NCI-H345 treated with DMSO at 0.1 percent for 48 hours (cell line): Measurements from ENCODE around the gene ASTL.
"Not testable (repeated sequence)": the region's sequence is repeated elsewhere in the genome, so short reads cannot be mapped to it uniquely, and the experiment has no call there.

ENCODE experiments used
- DNase-seq: peaks from one replicate; lab custom pipeline; 2025; ENCODE audit not compliant: unreplicated experiment; lab: John Stamatoyannopoulos, UW

ASTL gene

DNA sequence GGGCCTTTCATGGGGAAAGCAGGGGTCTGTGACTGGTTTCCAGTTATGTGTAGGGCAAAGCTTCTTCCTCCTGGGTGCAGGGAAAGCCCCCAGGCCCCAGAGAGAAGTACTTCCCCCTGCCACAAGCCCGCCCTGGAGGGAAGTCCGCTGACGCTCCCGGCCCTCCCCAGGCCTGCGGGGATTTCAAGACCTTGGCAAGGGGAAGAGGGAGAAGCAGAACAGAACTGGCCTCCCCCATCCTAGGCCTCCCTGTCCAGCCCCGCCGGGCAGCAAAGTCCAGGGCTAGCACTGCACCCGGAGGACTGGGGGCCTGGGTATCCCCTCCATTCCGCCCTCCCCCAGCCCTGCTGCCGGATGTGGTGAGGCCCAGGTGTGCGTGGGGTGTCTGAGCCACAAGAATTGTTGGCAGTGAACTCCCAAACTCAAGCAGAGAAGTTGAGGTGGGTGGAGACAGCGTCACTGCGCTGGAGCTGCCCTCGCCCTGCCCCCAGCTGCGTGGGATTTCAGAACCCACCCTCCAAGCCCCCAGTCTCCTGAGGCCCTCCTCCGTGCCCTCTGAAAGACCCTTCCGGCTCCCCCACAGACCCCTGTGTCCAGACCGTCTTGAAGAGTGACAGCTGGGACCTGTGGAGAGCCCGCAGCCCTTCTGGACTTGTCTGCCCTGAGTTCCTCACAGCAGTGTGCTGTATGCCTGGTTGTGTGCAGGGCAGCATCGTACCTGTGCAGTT lies 8.0 kb upstream of the ASTL start:
- DNase-seq, result no peak

DNA sequence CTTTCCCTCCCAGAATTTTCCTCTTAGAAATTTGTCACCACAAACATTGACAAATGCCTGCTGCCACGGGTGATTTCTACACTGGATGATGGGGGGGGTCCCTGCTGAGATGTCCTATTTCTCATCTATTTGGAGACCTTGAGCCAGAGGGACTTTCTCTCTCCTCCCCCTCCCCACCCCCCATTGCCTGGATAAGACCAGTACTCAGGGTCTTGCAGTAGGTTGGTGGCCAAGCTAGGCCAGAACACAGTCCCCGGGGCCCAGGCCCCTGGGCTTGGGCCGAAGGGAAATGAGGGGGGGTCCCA lies 7.5 kb upstream of the ASTL start:
- DNase-seq, result no peak

DNA sequence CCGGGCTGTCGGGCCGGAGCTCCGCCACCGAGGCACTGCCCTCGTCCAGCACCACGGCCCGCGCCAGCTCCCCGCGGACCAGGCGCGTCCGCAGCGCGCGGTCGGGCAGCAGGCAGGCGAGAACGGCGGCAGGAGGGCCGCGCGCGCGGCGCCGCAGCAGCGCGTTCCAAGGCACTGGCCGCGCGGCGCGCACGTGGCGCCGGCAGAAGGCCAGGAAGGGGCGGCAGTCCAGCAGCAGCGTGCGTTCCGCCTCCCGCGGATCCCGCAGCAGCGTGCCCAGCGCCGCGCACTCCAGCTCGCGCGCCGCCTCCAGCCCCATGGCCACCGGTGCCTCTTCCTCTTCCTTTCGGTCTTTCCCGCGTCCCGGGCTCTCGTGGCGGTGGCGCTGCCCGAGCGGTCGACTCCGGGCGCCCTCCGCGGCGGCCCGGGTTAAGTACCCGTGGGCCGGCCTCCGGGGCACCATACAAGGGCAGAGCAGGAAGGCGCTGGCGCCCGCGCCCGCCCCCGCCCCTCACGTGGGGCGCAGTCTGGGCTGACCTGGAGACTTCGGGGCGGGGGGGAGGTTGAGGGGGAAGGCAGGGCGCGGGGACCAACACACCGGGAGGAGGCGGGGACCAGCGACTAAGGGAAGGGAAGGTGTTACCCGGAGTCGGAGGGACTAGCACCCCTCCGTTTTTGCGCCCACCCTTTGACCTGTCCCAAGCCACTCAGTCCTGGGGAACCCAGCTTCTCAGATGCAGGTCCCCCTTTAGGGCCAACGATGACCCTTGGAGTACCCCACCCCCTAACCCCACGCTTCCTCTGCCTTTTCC lies 6.9 kb upstream of the ASTL start, which contains the start of gene DUSP2:
DUSP2 (minus strand) TSS at position 405 of the 812 bp plus-strand sequence; CDS start at position 319, 86 bp downstream.
- DNase-seq, result no peak

DNA sequence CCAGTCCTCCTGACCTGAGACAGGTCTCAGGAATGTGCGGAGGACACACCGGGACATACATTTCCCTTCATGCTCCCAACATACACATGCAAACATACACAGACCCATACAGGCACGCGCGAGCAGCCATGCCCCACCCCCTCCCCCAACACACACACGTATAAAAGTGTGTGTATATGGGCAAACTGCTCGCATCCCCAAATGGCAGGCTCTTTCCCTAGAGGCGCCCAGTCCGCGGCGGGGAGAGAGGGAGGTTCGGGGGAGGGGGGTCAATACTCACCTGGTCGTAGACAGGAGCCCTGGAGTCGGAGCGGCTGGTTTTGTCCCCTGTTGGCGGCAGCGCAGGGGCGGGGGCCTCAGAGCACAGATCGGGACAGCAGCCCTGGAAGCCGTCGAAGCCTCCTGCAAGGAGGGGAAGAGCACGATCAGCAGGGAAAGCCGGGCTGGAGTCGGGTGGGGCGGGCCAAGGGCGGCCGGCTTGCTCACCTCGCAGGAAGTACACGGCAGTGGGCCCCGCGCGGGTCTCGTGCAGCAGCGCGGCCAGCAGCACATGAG lies 6.3 kb upstream of the ASTL start:
- no peak for DNase-seq

DNA sequence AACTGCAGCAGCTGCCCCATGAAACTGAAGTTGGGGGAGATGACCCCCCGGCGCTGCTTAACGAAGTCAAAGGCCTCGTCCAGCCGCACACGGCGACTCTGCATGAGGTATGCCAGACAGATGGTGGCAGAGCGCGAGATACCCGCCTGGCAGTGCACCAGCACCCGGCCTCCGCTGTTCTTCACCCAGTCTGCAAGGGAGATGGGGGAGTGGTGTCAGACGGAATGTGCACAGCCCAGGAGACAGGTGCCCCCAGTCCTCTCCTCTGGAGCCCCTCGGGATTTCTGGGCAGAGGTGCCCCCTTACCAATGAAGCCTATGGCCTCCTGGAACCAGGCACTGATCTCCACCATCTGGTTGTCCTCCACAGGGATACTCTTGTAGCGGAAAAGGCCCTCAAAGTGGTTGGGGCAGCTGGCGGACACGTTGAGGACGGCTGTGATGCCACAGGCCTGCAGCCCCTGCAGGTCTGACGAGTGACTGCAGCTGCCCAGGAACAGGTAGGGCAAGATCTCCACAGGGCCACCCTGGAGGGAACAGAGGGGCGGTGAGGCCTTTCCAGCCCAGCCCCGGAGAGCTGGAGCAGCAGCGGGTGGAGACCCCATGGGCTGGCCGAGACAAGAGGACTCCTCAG lies 5.7 kb upstream of the ASTL start:
- no peak for DNase-seq

DNA sequence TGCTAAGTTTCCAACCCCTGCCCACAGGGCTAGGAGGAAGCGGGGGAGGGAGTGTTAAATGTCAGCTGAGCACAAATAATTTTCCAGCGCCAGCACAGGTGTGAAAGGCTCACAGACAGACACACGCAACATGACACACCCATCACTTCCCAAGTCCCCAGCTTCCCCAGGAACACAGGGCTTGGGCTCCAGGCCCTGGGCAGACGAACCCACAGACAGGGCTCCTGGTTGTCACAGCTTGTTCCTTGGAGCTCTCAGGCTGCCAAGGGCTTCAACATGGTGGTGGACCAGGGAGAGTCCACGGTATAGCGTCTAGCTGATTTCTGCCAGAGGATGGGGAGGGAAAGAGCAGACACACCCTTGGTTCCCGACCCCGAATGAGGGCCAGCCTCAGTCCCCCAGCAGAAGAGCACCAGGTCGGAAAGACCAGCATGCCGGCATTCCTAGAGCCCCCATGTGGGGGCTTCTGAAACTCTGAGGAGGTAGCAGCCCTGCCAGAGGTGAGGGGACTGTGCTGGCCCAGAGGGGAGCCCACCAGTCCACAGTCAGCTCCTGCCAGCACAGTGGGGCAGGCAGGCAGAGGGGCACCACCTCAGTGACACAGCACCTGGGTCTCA lies 5.0 kb upstream of the ASTL start:
- DNase-seq, result no peak

DNA sequence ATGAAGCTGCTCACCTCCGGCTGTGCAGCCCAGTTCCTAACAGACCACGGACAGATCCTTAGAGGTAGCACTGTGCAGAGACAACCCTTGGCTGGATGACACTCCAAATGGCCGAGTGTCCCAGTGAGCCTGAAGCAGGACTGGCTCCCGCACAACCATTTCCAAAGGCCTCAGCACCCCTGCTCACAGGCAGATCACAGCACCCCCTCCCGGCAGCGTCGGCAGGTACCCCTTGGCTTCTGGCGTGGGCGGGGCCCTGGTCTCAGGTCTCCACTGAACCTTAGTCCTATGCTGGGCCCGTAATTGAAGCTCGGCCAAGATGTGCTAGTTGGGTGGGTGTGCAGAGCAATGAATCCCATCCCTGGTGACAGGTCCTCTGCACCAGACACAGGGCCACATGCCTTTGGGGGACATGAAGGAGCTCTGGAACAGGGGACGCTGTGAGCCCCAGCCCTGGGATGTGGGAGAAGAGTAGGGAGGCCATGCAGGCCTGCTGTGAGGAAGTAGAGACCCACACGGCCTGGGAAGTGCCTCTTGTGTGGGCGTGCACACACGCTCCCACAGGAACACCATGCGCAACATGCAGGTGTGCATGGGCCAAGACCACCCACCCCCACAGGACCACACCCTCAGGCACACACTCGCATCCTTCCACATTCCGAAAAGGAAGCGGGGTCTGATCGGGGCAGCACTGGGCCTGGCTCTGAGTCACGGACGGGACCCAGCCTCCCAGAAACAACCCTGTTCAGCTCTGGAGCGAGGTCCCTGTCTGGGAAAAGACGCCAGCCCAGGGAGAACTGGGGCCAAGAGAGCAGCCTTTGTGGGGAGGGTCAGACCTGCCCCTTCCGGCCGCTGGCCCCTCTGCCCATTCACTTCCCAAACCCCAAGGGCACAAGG lies 4.2 kb upstream of the ASTL start:
- no peak for DNase-seq

DNA sequence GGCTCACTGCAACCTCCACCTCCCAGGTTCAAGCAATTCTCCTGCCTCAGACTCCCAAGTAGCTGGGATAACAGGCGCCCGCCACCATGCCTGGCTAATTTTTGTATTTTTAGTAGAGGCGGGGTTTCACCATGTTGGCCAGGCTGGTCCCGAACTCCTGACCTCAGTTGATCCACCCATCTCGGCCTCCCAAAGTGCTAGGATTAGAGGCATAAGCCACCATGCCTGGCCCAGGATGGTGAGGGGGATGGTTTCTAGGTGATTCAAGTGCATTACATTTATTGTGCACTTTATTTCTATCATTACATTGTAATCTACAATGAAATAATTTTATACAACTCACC lies 3.3 kb upstream of the ASTL start:
- DNase-seq, result not testable (repeated sequence)

DNA sequence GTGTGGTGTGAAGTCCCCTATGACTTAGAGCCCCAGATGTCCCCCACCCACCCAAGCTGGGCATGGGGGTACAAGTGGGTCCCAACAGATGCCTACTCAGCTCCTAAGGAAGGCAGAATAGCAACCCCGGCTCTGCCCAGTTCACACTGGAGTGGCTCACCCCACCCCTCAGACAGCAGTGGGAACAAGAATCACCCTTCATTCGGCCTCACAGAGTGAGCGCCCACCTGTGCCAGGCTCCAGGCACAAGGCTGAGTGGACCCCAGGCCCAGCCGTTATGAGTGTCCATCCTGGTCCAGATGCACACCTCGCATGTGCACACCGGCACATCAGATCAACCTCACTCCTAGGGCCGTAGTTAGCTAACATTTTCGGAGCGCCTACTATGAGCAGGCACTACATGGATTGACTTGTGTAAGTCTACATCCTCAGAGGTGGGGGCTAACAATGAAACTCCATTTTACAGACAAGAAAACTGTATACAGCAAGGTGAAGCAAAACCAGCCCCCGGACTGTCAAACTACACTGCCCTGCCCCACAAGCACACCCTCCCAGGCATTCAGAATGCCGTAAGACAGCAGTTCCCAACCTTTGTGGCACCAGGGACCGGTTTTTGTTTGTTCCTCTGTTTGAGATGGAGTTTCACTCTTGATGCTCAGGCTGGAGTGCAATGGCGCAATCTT lies 2.8 kb upstream of the ASTL start:
- DNase-seq, result no peak

DNA sequence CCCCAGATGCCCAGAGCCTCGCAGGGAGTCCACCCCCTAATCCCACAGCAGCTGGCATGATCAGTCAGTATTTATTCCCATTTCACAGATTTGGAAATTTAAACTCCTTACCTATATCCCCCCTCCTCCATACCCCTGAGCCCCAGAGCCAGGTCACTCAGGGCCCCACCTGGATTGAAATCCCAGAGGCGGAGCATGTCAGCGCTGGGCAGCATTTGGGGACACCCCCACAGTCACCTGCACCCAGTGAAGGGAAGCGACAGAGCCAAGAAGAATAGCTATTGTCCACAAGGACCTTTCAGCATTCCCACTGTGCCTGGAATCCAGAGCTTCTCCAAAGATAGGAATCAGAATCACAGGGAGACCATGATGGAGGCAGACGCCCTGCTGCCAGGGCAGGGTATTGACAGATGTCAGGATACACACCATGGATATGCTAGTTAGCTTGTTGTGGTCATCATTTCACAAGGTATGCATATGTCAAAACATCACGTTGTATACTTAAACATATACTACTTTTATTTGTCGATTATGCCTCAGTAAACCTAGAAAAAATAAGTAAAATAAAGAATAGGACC lies 968 bp upstream of the ASTL start:
- DNase-seq, result no peak

DNA sequence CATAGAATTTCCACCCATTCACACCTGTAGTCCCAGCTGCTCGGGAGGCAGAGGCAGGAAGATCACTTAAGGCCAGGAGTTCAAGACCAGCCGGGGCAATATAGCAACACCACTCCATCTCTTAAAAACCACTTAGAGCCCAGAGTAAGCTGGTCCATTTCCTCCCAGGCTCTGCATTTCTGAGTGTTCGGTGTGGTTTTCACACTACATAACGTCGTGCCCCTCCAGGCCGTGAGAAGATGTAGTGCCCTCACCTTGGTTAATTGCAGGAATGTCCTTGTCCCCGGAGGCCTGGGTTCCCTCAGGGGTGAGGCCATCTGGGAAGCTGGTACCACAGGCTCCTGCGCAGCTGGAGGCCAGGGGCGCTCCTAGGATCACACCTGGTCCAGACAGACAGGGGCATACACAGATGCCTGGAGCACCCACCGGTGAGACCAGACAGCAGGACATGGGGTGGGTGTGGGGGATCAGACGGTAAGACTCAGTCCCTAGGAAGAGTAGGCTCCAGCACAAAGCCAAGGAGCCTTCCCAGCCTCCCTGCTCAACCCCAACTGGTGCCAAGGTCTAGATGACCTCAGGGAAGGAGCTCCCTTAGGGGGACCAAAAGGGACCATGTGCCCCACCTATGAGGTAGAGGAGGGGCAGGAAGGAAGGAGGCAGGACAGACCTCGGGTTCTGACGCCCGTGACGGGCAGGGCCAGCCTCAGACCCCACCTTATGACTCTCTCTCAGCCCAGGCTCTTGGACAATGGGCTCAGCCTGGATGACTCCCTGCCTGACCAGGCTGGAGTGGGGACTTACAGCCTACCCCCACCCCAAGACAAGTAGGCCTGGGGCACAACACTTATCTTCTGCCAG lies 752 bp downstream of the ASTL start:
- DNase-seq, result no peak

DNA sequence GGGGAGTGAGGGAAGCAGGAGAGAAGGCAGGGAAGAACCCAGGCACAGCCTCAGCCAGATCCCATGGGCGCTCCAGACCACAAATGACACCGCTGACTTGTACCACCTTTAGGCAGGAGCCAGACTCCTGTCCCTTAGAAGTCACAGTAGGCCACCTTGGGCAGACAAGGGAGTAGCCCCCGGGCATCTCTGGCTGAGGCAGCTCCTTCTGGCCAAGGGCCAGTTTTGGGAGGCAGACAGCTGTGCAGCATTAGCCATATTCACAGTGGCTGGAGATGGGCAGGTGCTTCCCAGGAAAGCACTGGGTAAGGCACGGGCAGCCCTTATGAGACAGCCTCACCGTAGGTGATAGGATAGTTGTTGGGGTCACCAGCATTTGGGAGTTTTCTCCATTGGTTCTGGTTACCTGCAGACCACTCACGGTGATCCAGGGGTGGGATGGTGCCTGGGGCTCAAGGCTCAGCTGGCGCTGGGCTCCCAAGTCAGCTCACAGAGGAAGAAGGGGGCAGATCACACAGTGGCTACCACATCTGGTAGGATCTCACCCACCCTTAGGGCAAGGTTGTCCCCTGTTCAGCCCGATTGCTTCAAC lies 2.1 kb downstream of the ASTL start:
- DNase-seq, result no peak

DNA sequence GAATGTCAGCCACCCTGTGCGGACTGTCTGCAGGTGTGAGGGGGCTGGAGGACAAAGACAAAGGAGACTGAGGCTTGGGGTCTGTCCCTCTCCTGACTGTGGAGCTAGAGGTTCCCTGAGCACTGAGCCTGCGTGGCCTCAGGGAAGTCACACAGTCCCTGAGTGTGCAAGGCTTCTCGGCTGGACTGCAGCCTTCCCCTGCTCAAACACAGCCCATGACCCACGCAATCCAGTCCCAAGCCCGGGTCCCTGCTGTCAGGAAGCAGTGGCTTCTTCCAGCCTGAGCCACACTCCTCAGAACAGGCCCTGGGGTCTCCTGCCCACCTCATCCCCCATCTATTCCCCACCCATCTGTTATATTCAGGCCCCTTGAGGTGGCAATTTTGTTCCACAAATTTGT lies 2.7 kb downstream of the ASTL start:
- DNase-seq, result no peak

DNA sequence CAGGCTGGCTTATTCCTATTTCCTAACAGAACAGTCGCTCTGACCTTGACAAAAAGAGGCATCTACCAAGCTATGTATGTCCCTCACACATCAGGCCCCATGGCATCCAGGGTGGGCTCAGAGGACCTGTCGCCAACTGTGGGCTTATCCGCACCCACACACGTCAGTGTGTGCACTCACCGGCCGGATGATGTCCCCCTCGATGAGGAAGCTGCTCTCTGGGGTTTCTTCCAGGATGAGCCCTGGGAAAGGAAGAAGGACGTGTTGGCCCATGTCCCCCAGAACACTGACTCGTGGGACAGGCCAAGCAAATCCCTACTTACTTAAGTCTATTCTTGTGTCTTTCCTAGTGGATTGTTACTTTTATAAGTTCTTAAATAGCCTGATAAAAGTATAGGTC lies 3.1 kb downstream of the ASTL start:
- no peak for DNase-seq

DNA sequence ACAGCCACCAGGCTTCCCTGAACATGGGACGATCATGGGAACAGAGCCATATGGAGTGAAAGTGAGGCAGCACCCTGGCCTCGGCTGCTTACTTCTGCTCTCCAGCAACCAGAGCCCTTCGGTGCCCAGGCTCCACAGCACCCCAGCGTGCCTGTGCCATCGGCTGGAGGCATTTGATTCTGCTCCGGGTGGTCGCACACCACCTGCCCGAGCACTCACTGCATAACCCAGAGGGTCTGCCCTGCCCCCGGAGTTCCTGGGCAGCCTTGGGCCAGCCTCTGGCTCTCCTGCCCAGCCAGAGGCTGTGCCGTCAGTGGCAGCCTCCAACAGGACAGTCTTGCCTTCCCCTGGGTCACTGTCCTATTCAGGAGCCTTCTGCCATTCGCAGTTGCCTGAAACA lies 3.9 kb downstream of the ASTL start:
- no peak for DNase-seq

DNA sequence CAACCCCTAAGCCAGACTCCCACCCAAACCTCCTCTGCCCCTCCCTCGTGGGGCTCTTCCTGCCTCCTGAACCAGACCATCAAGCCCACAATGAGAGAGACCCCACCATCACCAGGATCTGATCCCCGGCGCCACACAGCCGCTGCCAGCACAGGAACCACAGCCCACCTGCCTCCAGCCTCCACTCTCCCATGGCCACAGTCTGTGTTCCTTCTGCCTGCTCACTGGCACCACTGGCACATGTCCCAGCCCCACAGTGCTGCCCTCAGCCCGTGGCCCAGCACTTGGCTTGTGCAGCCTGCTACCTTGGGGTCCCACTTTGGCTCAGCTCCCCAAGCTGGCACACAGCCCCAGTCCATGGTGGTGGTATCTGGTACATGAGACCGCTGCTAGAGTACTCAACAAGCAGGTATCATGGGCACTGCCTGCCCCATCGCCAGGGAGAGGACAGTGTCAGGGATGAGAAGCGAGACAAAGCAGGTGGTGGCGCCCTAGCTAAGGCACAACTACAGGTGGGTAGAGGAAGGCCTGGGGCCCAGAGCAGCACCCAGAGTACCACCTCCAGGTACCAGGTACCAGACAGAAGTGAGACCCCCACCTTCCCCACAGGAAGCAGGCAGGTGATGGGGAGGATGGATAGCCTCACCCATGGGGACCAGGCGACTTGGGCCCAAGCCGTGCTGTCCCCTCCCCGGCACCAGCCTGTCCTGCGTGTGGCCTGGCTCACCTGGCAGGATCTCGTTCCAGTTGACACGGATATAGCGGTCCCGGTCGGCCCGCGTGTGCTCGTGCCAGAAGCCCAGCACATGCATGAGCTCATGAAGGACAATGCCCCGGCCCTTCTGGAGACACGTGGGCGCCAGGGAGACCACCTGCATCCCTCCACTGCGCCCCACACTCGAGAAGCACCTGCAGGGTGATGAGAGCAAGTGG lies 6.2 kb downstream of the ASTL start:
- no peak for DNase-seq

DNA sequence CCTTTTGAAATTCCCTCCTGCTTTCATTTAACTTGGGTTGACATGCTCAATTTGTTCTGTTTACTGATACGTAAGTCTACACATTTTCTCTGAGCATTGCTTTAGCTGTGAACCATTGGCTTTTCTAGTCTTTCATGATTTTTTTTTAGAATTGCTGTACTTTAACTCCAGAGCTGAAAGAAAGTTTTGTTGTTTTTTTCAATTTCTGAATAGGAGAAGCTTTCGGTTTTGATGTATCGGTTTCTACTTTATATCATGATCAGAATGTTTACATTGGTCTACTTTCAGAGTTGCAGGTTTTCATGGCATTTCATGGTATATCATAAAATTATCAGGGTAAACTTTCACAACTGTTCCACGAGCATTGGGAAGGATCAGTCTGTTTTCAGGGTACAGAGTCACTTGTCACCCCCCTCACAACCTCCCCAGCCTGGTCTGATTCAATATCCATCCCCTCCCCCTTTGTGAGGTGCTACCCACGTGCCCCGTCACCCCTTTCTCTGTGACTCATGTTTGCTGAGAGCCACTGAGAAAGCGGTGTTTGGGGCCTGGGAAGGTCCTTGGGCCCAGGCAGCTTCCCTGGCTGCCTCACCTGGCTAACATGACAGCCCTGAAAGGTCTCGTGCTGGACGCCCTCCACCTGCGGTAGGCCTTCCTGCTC lies 7.0 kb downstream of the ASTL start:
- no peak for DNase-seq
